HepG2 (cell line): ENCODE data around the gene SPATA21. TPM values are rescaled to one million over a fixed set of nuclear protein-coding genes. Genes with fewer than 3 reads are reported as not detected.

Source experiments
- ATAC-seq: fragments of 200-7000 bp; cut with Tn5 transposase; 3 replicates; pipeline ENCODE4 v1.9.1; 2020; ENCODE audit warnings: mild to moderate bottlenecking, moderate library complexity
- BruUV-seq: library from RNA; stranded (reverse); fragments of 400-500 nt; replicated peaks from 2 replicates; lab custom pipeline; 2021; lab: Mats Ljungman, UMichigan
- CTCF ChIA-PET: fragments of 300-600 bp; formaldehyde crosslinking; extraction: SDS; loops from one replicate; lab custom pipeline; 2021; ENCODE audit warnings: low total read pairs, inconsistent platforms, low intra/inter-chr PET ratio; lab: Yijun Ruan, JAX
- POLR2A ChIA-PET: fragments of 350-600 bp; sonication (Branson Sonifier 250); formaldehyde crosslinking; loops from one replicate; lab custom pipeline; 2020; ENCODE audit warnings: antibody characterized with exemption, inconsistent platforms; lab: Yijun Ruan, JAX
- DNase-seq: peaks from one replicate; pipeline ENCODE4 v3.0.0-alpha.2; 2015; ENCODE audit warnings: low spot score
- FAIRE-seq: peaks from 3 replicates; lab custom pipeline; 2011; peaks lifted over from hg19 to GRCh38; lab: Jason Lieb, UNC
- H2AFZ ChIP-seq: one replicate; pipeline ENCODE4 v1.6.1; 2011; ENCODE audit warnings: low read length, inconsistent platforms
- H3K27ac ChIP-seq: fragments of 300-600 bp; 3 replicates; pipeline ENCODE4 v1.8.0; 2011; ENCODE audit warnings: mixed run types, mild to moderate bottlenecking, mixed read lengths, low read length, inconsistent platforms; ENCODE audit not compliant: insufficient read depth; ENCODE audit errors: extremely low read length
- H3K27me3 ChIP-seq, 2 experiments: fragments of 200-600 bp in 1 of 2; 2 replicates in 1 of 2; 3 replicates in 1 of 2; pipeline versions ENCODE4 v1.6.0 to v1.8.0; 2011; ENCODE audit warnings: low read length in 2 of 2, mild to moderate bottlenecking in 2 of 2, moderate library complexity in 2 of 2, inconsistent platforms in 1 of 2; ENCODE audit not compliant: insufficient read depth in 2 of 2, control insufficient read depth in 1 of 2
- H3K36me3 ChIP-seq, 2 experiments: fragments of 200-600 bp in 1 of 2; replicated peaks in 1 of 2; 2 replicates in 1 of 2; 3 replicates in 1 of 2; pipeline versions ENCODE4 v1.5.1 to v1.8.0; 2011; ENCODE audit warnings: low read length in 2 of 2, inconsistent platforms in 1 of 2; ENCODE audit not compliant: insufficient read depth in 2 of 2, control insufficient read depth in 1 of 2
- H3K4me1 ChIP-seq: 2 replicates; pipeline ENCODE4 v1.5.1; 2012; ENCODE audit warnings: low read length, inconsistent platforms; ENCODE audit not compliant: insufficient read depth
- H3K4me2 ChIP-seq: 2 replicates; pipeline ENCODE4 v1.6.0; 2011; ENCODE audit warnings: low read depth, low read length, inconsistent platforms
- H3K4me3 ChIP-seq, 3 experiments: fragments of 200-600 bp in 1 of 3; sonication (generic), shearing (Covaris generic) in 1 of 3; replicated peaks in 1 of 3; 2 replicates each; pipeline ENCODE4 v1.5.1; 2011 to 2016; ENCODE audit warnings: low read length in 3 of 3, inconsistent platforms in 2 of 3, low read depth in 2 of 3, mild to moderate bottlenecking in 2 of 3, control low read depth in 1 of 3, mixed read lengths in 1 of 3; ENCODE audit not compliant: insufficient read depth in 1 of 3
- H3K79me2 ChIP-seq: one replicate; pipeline ENCODE4 v1.6.1; 2011; ENCODE audit warnings: low read length, inconsistent platforms; ENCODE audit not compliant: insufficient read depth
- H3K9ac ChIP-seq: 2 replicates; pipeline ENCODE4 v1.6.0; 2011; ENCODE audit warnings: mild to moderate bottlenecking, low read depth, low read length, inconsistent platforms; ENCODE audit not compliant: insufficient read depth
- H3K9me3 ChIP-seq: 2 replicates; pipeline ENCODE4 v1.5.1; 2012; ENCODE audit warnings: mild to moderate bottlenecking, low read length
- H4K20me1 ChIP-seq: 2 replicates; pipeline ENCODE4 v1.6.0; 2011; ENCODE audit warnings: inconsistent platforms, mild to moderate bottlenecking, low read length, moderate library complexity; ENCODE audit not compliant: insufficient read depth
- ESRRA ChIP-seq: sonication (generic); formaldehyde crosslinking; IDR thresholded peaks from 2 replicates; pipeline ENCODE4 v1.5.1; 2020; ENCODE audit warnings: mild to moderate bottlenecking, low read depth, missing genetic modification reagents
- GATAD2A ChIP-seq: IDR thresholded peaks from 2 replicates; pipeline ENCODE4 v1.6.1; 2016
- HOXA3 ChIP-seq: sonication (generic); formaldehyde crosslinking; IDR thresholded peaks from 2 replicates; pipeline ENCODE4 v1.5.0; 2020; ENCODE audit warnings: missing genetic modification reagents
- PAXIP1 ChIP-seq: sonication (generic); formaldehyde crosslinking; conservative IDR thresholded peaks from 2 replicates; pipeline ENCODE4 v1.4.0; 2020; ENCODE audit warnings: mild to moderate bottlenecking, missing genetic modification reagents, moderate library complexity
- ZBTB20 ChIP-seq: sonication (generic); formaldehyde crosslinking; IDR thresholded peaks from 2 replicates; pipeline ENCODE4 v1.8.1; 2023; ENCODE audit warnings: missing genetic modification reagents, low read depth, mild to moderate bottlenecking, borderline replicate concordance
- ZBTB39 ChIP-seq: sonication (generic); formaldehyde crosslinking; IDR thresholded peaks from 2 replicates; pipeline ENCODE4 v1.5.0; 2020; ENCODE audit warnings: missing genetic modification reagents
- ZNF605 ChIP-seq: sonication (generic); formaldehyde crosslinking; IDR thresholded peaks from 2 replicates; pipeline ENCODE4 v1.8.0; 2022; ENCODE audit warnings: mild to moderate bottlenecking, missing genetic modification reagents
- ZNF614 ChIP-seq: IDR thresholded peaks from 2 replicates; pipeline ENCODE4 v1.6.1; 2018; ENCODE audit warnings: missing biosample characterization, missing genetic modification reagents, inconsistent platforms, borderline replicate concordance
- ZNF652 ChIP-seq: IDR thresholded peaks from 2 replicates; pipeline ENCODE4 v1.6.1; 2016; ENCODE audit warnings: low read depth, borderline replicate concordance
- ZNF737 ChIP-seq: sonication (generic); formaldehyde crosslinking; IDR thresholded peaks from 2 replicates; pipeline ENCODE4 v1.5.0; 2020; ENCODE audit warnings: missing genetic modification reagents, mild to moderate bottlenecking, borderline replicate concordance
- ZNF782 ChIP-seq: sonication (generic); formaldehyde crosslinking; IDR thresholded peaks from 2 replicates; pipeline ENCODE4 v1.4.0; 2020; ENCODE audit warnings: missing genetic modification reagents, mild to moderate bottlenecking, borderline replicate concordance
- WGBS: methylation state at CpG from one replicate; pipeline ENCODE4 v1.1.6; 2017; ENCODE audit warnings: low lambda C conversion rate; 5-methylcytosine and 5-hydroxymethylcytosine counted together
- in situ Hi-C: cut with HindIII; loops from 2 replicates; pipeline ENCODE4 v1.10.0; 2017; ENCODE audit warnings: low pct_unique_long_range_greater_than_20kb; ENCODE audit not compliant: extremely low pct_ligation_motif_present
- intact Hi-C: fragments of 100-400 bp; cut with micrococcal nuclease; formaldehyde crosslinking; loops from one replicate; pipeline ENCODE4 v1.10.0; 2022; ENCODE audit not compliant: unreplicated experiment
- polyA plus RNA-seq, 8 experiments: library from polyadenylated mRNA; depleted of rRNA in 3 of 8; stranded (reverse) in 7 of 8; unstranded in 1 of 8; fragments of >200 nt; fragmentation: Illumina TruSeq in 4 of 8; extraction: Trizol in 4 of 8; gene quantifications; 2 replicates each; pipeline versions ENCODE4 v1.2.1 to v1.2.3, GENCODE V29; 2011 to 2016; ENCODE audit warnings: low read depth in 4 of 8, missing spikeins in 1 of 8, mixed read lengths in 1 of 8; ENCODE audit not compliant: insufficient read depth in 1 of 8
- total RNA-seq, 5 experiments: library from RNA; depleted of rRNA; stranded (reverse); fragments of >200 nt; fragmentation: Illumina TruSeq; extraction: Trizol; gene quantifications; 2 replicates each; pipeline ENCODE4 v1.2.3, GENCODE V29; 2016; ENCODE audit warnings: low read depth in 1 of 5
- TF ChIP-seq, protein P1 (sequence below): sonication (generic); formaldehyde crosslinking; IDR thresholded peaks from 2 replicates; pipeline ENCODE4 v1.4.0; 2020; ENCODE audit warnings: missing genetic modification reagents, borderline replicate concordance

SPATA21 gene
- total and polyA plus RNA-seq, 2 of the 13 experiments (the other 11 are each of a cell fraction or from before 2014, with no cell fraction given) = 0.80 to 1.4 TPM

DNA sequence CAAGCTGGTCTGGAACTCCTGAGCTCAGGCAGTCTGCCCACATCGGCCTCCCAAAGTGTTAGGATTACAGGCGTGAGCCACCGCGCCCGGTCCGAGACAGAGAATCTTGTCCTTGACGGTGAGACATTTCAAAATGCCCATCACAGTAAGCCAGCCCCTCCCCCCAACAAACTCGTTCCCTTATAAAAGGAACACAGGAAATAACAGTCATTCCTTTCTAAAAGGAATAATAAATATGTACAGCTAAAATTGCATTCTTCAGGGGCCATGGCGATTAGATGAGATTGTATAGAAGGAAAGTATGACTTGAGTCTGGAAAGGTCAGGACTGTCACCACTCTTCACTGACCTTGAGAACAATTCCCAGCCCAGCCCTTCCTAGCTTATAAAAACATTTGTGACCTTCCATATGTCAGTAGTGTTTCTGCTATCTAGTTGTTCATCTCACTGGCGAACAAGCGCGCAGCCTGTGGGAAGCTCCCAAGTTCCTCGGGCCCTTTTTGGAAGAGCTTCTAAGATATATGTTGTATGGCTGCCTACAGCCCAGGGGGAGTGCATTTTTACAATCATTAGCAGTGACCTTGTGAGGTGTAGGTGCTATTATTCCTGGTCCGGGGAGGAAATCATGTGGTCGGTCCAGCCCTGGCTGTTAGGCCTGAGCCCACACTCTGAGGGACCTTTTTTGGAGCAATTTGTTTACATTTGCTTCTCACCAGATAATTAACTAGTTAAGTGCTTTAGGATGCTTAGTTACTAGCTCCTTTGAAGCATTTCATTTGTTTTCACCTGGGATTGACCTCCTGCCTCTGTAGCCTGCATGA, 61.5 kb downstream of the SPATA21 start:
- H3K9me3 ChIP-seq = no peaks in the 10 kb centered on the region
- no TSS peak for BruUV-seq
- no peak for FAIRE-seq

More for the DNA sequence above, 61.5 kb downstream of the SPATA21 start:
- no peak for TF ChIP-seq ZNF782 (CRISPR knock-in tag)
- TF ChIP-seq ZNF605 = no peak
- no peak for TF ChIP-seq ZNF737
- TF ChIP-seq, protein P1, sequence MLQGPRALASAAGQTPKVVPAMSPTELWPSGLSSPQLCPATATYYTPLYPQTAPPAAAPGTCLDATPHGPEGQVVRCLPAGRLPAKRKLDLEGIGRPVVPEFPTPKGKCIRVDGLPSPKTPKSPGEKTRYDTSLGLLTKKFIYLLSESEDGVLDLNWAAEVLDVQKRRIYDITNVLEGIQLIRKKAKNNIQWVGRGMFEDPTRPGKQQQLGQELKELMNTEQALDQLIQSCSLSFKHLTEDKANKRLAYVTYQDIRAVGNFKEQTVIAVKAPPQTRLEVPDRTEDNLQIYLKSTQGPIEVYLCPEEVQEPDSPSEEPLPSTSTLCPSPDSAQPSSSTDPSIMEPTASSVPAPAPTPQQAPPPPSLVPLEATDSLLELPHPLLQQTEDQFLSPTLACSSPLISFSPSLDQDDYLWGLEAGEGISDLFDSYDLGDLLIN = no peak
- peak; percentile 48; the same call in 1 of the 2 replicates for TF ChIP-seq ZNF652 (CRISPR knock-in tag)
- no peak for TF ChIP-seq ZBTB39 (CRISPR knock-in tag)
- TF ChIP-seq HOXA3 (CRISPR knock-in tag) = 0 out of 2 replicates have a peak, but pooled peaks have one; percentile 15
- no peak for TF ChIP-seq ESRRA (CRISPR knock-in tag)
- 0 out of 2 replicates have a peak, but pooled peaks have one; percentile 24 for TF ChIP-seq ZBTB20 (CRISPR knock-in tag)
- TF ChIP-seq GATAD2A (CRISPR knock-in tag) = peak; percentile 27; the same call in 1 of the 2 replicates
- TF ChIP-seq ZNF614 = no peak
- TF ChIP-seq PAXIP1 (CRISPR knock-in tag) = no peak
- TF ChIP-seq, all 625 proteins: peak for 4
- ChIA-PET POLR2A (interaction anchor here (0.9 kb wide), 1 partner anchor 12 kb away, joined by 3 read pairs; no protein-coding TSS in a partner anchor), CTCF (no interaction called here)
- Histone ChIP-seq H4K20me1 (peaks cover 45% of the 10 kb centered on the region), H2AFZ (no peak overlapping the region), H3K27ac (peak overlapping the region; percentile 28), H3K4me1 (peaks cover 71% of the 10 kb centered on the region), H3K4me3 (no peak overlapping the region), H3K4me2 (peak overlapping the region; percentile 39; the same call in 1 of the 2 replicates), H3K79me2 (peaks cover 88% of the 10 kb centered on the region), H3K9ac (no peak overlapping the region), H3K36me3 (no peaks in the 10 kb centered on the region; a peak in 1 of 5 replicates), H3K27me3 (no peaks in the 10 kb centered on the region)
- intact Hi-C loops (no loop called here), in situ Hi-C loops (no loop called here)
- ATAC-seq (peak; percentile 49), DNase-seq (no peak)
- WGBS = 66% methylated on average over 12 of the region's 15 CpGs
